ENCODE measurements around the gene PCNX3. TPM values are rescaled to one million over a fixed set of nuclear protein-coding genes. Genes with fewer than 3 reads are reported as not detected.

Gene PCNX3
- total and polyA plus RNA-seq, 2 of the 13 experiments (the other 11 are each of a cell fraction or from before 2014, with no cell fraction given) = 16.2 to 23.0 TPM

DNA sequence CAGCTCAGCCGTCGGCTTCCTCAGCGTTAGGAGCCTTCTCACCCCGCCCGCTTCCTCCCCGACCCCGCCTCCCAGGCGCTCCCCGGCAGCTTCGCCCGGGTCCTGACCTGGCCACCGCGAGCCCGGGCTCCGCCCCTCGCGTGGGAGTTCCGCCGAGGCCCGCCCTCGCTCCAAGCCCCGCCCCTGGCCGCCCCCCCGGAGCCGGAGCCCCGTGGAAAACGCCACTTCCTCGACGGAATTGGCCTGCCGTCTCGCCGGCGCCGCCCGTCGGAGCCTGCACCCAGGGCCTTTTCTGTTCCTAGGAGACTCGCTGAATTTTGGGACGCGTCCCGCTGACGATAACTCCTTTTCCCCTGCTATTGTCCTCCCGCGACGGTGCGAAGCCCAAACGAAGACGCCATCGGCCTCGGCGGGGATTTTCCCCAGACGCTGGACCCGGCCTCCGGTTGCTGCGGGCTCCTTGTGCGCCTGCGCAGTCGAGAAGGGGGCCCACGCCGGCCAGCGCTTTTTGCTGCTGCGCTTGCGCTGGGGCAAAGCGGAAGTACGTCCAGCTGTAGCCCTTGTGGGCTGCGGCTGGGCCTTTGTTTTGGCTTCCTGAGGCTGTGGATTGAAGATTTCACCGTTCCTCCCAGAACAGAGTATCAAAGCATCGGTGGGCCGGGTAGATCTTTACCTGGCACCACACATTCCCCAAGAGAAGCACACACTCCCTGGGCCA lies 37.1 kb downstream of the PCNX3 start (continued):
- TF ChIP-seq GPN1 (CRISPR knock-in tag; IDR thresholded peaks at IDR 0.05; ENCODE audit: borderline replicate concordance) (no peak), HOXA3 (CRISPR knock-in tag; IDR thresholded peaks at IDR 0.05) (no peak; the same call in 1 of the 2 replicates), ZNF816 (CRISPR knock-in tag; IDR thresholded peaks at IDR 0.05; ENCODE audit: borderline replicate concordance) (0 out of 2 replicates have a peak, but pooled peaks have one; percentile 55), CEBPG (CRISPR knock-in tag; IDR thresholded peaks at IDR 0.05) (no peak), ERF (CRISPR knock-in tag; IDR thresholded peaks at IDR 0.05) (peak; percentile 35; the same call in 1 of the 2 replicates), BATF2 (CRISPR knock-in tag; IDR thresholded peaks at IDR 0.05) (no peak; the same call in 1 of the 2 replicates), SIX4 (CRISPR knock-in tag; IDR thresholded peaks at IDR 0.05) (no peak), PPARG (CRISPR knock-in tag; conservative IDR thresholded peaks at IDR 0.05) (no peak; the same call in 1 of the 2 replicates), CHD2 (IDR thresholded peaks at IDR 0.05; ENCODE audit: low read depth, low read length) (no peak), REXO4 (CRISPR knock-in tag; IDR thresholded peaks at IDR 0.05; ENCODE audit: borderline replicate concordance) (no peak), CTCF (CRISPR knock-in tag; IDR thresholded peaks at IDR 0.05) (no peak), ZNF782 (CRISPR knock-in tag; IDR thresholded peaks at IDR 0.05; ENCODE audit: borderline replicate concordance) (no peak; the same call in 1 of the 2 replicates), MYC (CRISPR knock-in tag; IDR thresholded peaks at IDR 0.05; ENCODE audit: borderline replicate concordance) (peak; percentile 63), ZSCAN25 (CRISPR knock-in tag; IDR thresholded peaks at IDR 0.05) (no peak), ZNF891 (CRISPR knock-in tag; IDR thresholded peaks at IDR 0.05) (no peak; the same call in none of the 2 replicates), SMYD3 (CRISPR knock-in tag; IDR thresholded peaks at IDR 0.05) (no peak), TBX2 (CRISPR knock-in tag; IDR thresholded peaks at IDR 0.05; ENCODE audit: borderline replicate concordance) (0 out of 2 replicates have a peak, but pooled peaks have one; percentile 31), ZNF350 (CRISPR knock-in tag; IDR thresholded peaks at IDR 0.05; ENCODE audit: borderline replicate concordance, low read depth) (peak; percentile 34; the same call in 1 of the 2 replicates), ZFP91 (CRISPR knock-in tag; IDR thresholded peaks at IDR 0.05; ENCODE audit: borderline replicate concordance) (peak; percentile 79; the same call in 1 of the 2 replicates), MEIS2 (CRISPR knock-in tag; IDR thresholded peaks at IDR 0.05) (peak; percentile 77; the same call in 1 of the 2 replicates), CCDC6 (CRISPR knock-in tag; IDR thresholded peaks at IDR 0.05) (peak; percentile 20; the same call in 1 of the 2 replicates), HOXA9 (CRISPR knock-in tag; IDR thresholded peaks at IDR 0.05; ENCODE audit: borderline replicate concordance) (no peak)
- TF ChIP-seq, protein P1, sequence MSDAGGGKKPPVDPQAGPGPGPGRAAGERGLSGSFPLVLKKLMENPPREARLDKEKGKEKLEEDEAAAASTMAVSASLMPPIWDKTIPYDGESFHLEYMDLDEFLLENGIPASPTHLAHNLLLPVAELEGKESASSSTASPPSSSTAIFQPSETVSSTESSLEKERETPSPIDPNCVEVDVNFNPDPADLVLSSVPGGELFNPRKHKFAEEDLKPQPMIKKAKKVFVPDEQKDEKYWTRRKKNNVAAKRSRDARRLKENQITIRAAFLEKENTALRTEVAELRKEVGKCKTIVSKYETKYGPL (CRISPR knock-in tag; IDR thresholded peaks at IDR 0.05) = peak; percentile 45; the same call in 1 of the 2 replicates
- TF ChIP-seq, protein P2, sequence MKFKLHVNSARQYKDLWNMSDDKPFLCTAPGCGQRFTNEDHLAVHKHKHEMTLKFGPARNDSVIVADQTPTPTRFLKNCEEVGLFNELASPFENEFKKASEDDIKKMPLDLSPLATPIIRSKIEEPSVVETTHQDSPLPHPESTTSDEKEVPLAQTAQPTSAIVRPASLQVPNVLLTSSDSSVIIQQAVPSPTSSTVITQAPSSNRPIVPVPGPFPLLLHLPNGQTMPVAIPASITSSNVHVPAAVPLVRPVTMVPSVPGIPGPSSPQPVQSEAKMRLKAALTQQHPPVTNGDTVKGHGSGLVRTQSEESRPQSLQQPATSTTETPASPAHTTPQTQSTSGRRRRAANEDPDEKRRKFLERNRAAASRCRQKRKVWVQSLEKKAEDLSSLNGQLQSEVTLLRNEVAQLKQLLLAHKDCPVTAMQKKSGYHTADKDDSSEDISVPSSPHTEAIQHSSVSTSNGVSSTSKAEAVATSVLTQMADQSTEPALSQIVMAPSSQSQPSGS (CRISPR knock-in tag; IDR thresholded peaks at IDR 0.05) = no peak; the same call in 1 of the 2 replicates
